Heart right ventricle (tissue), 16 donors: Measurements from ENCODE around the gene LDLRAP1. TPM values are rescaled to one million over a fixed set of nuclear protein-coding genes. Genes with fewer than 3 reads are reported as not detected.

Experiments used
- ATAC-seq, 8 donors: fragments of 200-7000 bp; cut with Tn5 transposase; one replicate each; pipeline ENCODE4 v1.9.1; 2020; ENCODE audit warnings: mild to moderate bottlenecking in 8 of 8, moderate library complexity in 8 of 8, moderate number of reproducible peaks in 1 of 8
- DNase-seq, 2 donors: peaks; one replicate each; pipeline ENCODE4 v3.0.0-alpha.2; 2020
- H3K27ac ChIP-seq, 10 donors: fragments of 200-600 bp; sonication (generic) in 2 of 10; one replicate each; pipeline versions ENCODE4 v1.5.0 to v1.8.0; 2020 to 2022; ENCODE audit warnings: mild to moderate bottlenecking in 3 of 10
- H3K27me3 ChIP-seq, 7 donors: fragments of 200-600 bp; one replicate each; pipeline ENCODE4 v1.8.0; 2021 to 2022; ENCODE audit warnings: mild to moderate bottlenecking in 2 of 7
- H3K36me3 ChIP-seq, 9 donors: fragments of 200-600 bp; sonication (generic) in 1 of 9; one replicate each; pipeline versions ENCODE4 v1.5.0 to v1.8.0; 2020 to 2022; ENCODE audit warnings: mild to moderate bottlenecking in 2 of 9
- H3K4me1 ChIP-seq, 9 donors: fragments of 200-600 bp; sonication (generic) in 1 of 9; one replicate each; pipeline versions ENCODE4 v1.5.0 to v1.8.0; 2020 to 2022; ENCODE audit warnings: mild to moderate bottlenecking in 4 of 9
- H3K4me3 ChIP-seq, 10 donors: fragments of 200-600 bp; sonication (generic) in 2 of 10; one replicate each; pipeline versions ENCODE4 v1.5.0 to v1.8.0; 2020 to 2022; ENCODE audit warnings: mild to moderate bottlenecking in 7 of 10, moderate library complexity in 2 of 10
- H3K9me3 ChIP-seq, 11 donors: fragments of 200-600 bp in 10 of 11; sonication (generic) in 2 of 11; one replicate each; pipeline versions ENCODE4 v1.5.0 to v1.8.0; 2013 to 2022; ENCODE audit warnings: mild to moderate bottlenecking in 2 of 11, control low read depth in 1 of 11, moderate library complexity in 1 of 11
- WGBS, 2 donors: extraction: QIAGEN DNeasy Blood & Tissue Kit; methylation state at CpG; one replicate each; pipeline ENCODE4 v1.1.7; 2013; ENCODE audit warnings: inconsistent platforms in 1 of 2; 5-methylcytosine and 5-hydroxymethylcytosine counted together
- intact Hi-C, 10 donors: fragments of 100-400 bp; cut with DNase I; formaldehyde crosslinking; loops; one replicate each; pipeline versions ENCODE4 v1.11.1 to v1.14.2; 2022
- polyA plus RNA-seq, 2 donors: library from polyadenylated mRNA; stranded (reverse); fragments of 200-250 nt; gene quantifications; one replicate each; pipeline ENCODE4 v1.2.3, GENCODE V29; 2013
- total RNA-seq, 10 donors: library from RNA; stranded (reverse); fragmentation: NEBNext Ultra II Directional in 3 of 10; extraction: Animal tissue kit (Norgen Biotek cat#: 25700) in 3 of 10; gene quantifications; one replicate each; pipeline versions ENCODE4 v1.2.1 to v1.2.4, GENCODE V29; 2021 to 2023
- TF ChIP-seq, protein P1 (sequence below), 9 donors: fragments of 200-600 bp; sonication (generic) in 2 of 9; IDR thresholded peaks; one replicate each; pipeline versions ENCODE4 v1.5.0 to v1.8.0; 2021 to 2022; ENCODE audit warnings: antibody characterized with exemption in 9 of 9, mild to moderate bottlenecking in 5 of 9, moderate library complexity in 1 of 9
- donor health status: Arrhythmogenic right ventricular cardiomyopathy.
- donor health status: ischemic (EF 13 %, LVEDD 7.1; RV severe dilation, severe dysfunction).
- donor health status: healthy with polysubstance abuse.
- donor health status: DM: no; HTN: yes; CAD: no.
- donor health status: DM: no; HTN: no; CAD: no.
- donor health status: ischemic (EF 25% LVEDD 6.9; RV normal size, moderate dysfunction).
- donor health status: ischemic (EF 25% LVEDD 5.7; RV mildly dilated, moderate dysfunction).
- donor health status: healthy.
- donor health status: DM: yes; HTN: yes; CAD: no.
- donor health status: Ischemic cardiomyopathy.
- donor health status: ischemic (EF 35%, LVEDD 5.7; RV mildly dilated, moderate dysfunction).
- donor health status: nonischemic (EF 11% LVEDD 7.7; RV severe dilation, severe dysfunction).
- donor health status: DM: yes; HTN: yes; CAD: no.
- donor health status: PGD.
- donor health status: ischemic (EF 29% LVEDD 5.4; RV normal size, mild dysfunction).
- donor health status: nonischemic (EF 23%, LVEDD 6.1; RV moderate dilation, normal function).

The LDLRAP1 gene
- total and polyA plus RNA-seq, 12 donors: 8.5 to 16.1 (median 10.3) TPM

DNA sequence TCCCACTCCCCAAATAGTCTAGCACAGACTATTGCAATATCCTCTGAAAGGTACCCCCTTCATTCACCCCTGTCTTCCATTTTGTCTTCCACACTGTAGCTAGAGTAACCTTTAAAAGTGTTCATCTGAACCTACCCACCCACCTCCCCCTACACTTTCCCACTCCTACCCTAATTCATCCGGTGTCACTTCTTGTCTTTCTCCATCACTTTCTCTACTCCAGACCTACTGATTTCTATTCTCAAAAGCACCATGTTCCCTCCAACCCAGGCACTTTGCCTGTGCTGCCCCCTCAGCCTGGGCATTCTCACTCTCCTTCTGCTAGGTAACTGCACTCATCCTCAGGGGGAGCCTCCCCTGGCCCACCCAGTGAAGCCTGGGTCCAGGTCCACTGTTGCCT, 68.4 kb downstream of the LDLRAP1 start:
- H3K27me3 ChIP-seq: peaks cover 0 to 14% (median 0%) of the 10 kb centered on the region in 7 donors
- WGBS, 2 donors: 80 to 95% methylated on average over 1 of the region's 1 CpG
- no peaks in the 10 kb centered on the region for H3K9me3 ChIP-seq
- TF ChIP-seq, protein P1, sequence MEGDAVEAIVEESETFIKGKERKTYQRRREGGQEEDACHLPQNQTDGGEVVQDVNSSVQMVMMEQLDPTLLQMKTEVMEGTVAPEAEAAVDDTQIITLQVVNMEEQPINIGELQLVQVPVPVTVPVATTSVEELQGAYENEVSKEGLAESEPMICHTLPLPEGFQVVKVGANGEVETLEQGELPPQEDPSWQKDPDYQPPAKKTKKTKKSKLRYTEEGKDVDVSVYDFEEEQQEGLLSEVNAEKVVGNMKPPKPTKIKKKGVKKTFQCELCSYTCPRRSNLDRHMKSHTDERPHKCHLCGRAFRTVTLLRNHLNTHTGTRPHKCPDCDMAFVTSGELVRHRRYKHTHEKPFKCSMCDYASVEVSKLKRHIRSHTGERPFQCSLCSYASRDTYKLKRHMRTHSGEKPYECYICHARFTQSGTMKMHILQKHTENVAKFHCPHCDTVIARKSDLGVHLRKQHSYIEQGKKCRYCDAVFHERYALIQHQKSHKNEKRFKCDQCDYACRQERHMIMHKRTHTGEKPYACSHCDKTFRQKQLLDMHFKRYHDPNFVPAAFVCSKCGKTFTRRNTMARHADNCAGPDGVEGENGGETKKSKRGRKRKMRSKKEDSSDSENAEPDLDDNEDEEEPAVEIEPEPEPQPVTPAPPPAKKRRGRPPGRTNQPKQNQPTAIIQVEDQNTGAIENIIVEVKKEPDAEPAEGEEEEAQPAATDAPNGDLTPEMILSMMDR (IDR thresholded peaks at IDR 0.05): no peak
- DNase-seq: no peak
- H3K36me3 ChIP-seq: no peaks in the 10 kb centered on the region
- ATAC-seq: no peak
- no peak overlapping the region for H3K4me3 ChIP-seq
- intact Hi-C loops: loop anchor here in 3 of 10 donors (2.0 to 10.0 kb wide), 3 partner anchors 133 to 185 kb away; no protein-coding TSS in a partner anchor
- peaks cover 0 to 25% (median 14%) of the 10 kb centered on the region in 9 donors for H3K4me1 ChIP-seq
- H3K27ac ChIP-seq: no peak overlapping the region

DNA sequence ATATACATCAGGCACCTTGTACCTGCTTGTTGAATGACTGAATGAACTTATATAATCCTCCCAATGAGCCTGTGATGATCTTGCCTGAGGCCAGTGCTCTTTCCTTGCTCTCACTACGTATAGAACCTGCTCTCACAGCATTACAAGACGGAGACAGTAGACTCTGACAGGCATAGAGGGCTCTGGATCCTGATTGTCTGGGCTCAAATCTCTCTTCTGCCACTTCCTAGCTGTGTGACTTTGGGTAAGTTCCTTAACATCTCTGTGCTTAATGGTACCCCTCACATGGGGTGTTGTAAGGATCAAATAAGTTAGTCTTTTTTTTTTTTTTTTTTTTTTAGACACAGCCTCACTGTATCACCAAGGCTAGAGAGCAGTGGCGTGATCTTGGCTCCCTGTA, 69.0 kb downstream of the LDLRAP1 start:
- no peaks in the 10 kb centered on the region for H3K9me3 ChIP-seq
- peaks cover 0 to 14% (median 0%) of the 10 kb centered on the region in 7 donors for H3K27me3 ChIP-seq
- no peak overlapping the region for H3K27ac ChIP-seq
- no peaks in the 10 kb centered on the region for H3K36me3 ChIP-seq
- DNase-seq (no peak), ATAC-seq (no peak)
- H3K4me1 ChIP-seq: peaks cover 0 to 25% (median 14%) of the 10 kb centered on the region in 9 donors
- intact Hi-C loops: loop anchor here in 2 of 10 donors (5.0 to 10.0 kb wide), 2 partner anchors 132 to 185 kb away; no protein-coding TSS in a partner anchor
- WGBS, 2 donors: 92 to 93% methylated on average over 3 of the region's 3 CpGs
- H3K4me3 ChIP-seq: no peak overlapping the region
- TF ChIP-seq, protein P1 (IDR thresholded peaks at IDR 0.05): no peak

DNA sequence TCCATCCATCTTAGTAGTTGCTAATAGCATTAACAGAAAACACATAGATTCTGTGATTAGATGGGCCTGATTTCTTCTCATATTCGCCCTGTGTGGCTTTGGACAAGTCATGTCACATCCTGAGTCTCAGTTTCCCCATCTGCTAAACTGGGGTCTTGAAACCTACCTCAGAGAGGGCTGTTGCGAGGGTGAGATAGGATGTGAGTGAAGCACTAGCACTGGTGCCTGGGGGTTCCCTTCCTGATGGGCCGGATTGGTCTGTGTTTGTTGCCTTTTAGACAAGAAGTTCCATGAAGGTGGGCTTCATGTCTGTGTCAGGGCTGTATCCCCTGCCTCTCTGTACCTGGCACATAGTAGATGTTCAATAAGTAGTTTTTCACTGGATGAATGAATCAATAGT, 69.7 kb downstream of the LDLRAP1 start:
- DNase-seq: no peak
- Histone ChIP-seq H3K36me3 (no peaks in the 10 kb centered on the region), H3K27me3 (peaks cover 0 to 14% (median 0%) of the 10 kb centered on the region in 7 donors), H3K4me3 (no peak overlapping the region), H3K27ac (no peak overlapping the region), H3K9me3 (no peaks in the 10 kb centered on the region), H3K4me1 (peaks cover 0 to 31% (median 19%) of the 10 kb centered on the region in 9 donors)
- TF ChIP-seq, protein P1 (IDR thresholded peaks at IDR 0.05): no peak
- no peak for ATAC-seq
- WGBS, 2 donors: 90 to 93% methylated on average over 3 of the region's 3 CpGs
- intact Hi-C loops: loop anchor here in 2 of 10 donors (5.0 to 10.0 kb wide), 2 partner anchors 132 to 184 kb away; no protein-coding TSS in a partner anchor

DNA sequence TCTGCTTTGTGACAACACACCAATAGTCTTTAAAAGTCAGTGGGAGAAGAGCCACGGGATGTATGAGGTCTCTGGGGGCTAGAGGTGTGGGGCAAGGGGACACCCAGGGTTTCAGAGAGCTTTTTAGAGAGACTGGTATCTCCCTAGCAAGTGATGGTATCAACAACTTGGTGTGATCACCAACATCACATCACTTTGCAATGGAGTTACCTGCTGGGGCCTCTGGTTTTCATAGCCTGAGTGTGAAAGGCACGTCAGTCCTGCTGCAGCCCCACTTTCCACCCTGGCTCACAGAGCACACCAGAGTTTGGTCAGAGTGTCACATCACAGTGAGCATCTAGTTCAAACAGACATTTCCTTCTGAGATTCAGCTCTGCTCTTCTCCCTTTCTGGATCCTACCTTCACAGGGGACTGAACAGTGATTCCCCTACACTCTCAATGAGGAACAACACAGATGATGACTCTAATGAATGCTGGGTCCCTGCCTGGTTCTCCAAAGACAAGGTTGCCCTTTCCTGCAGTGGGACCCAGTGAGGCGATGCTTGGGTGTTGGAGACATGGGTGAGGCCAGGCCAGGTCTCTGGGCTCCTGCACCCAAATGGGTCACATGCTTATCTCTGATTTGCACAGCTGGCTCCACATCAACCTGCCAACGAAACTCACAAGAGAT, 71.2 kb downstream of the LDLRAP1 start:
- H3K27me3 ChIP-seq: peaks cover 0 to 14% (median 0%) of the 10 kb centered on the region in 7 donors
- ATAC-seq: no peak
- peaks cover under 1 to 37% (median 28%) of the 10 kb centered on the region in 9 donors for H3K4me1 ChIP-seq
- H3K36me3 ChIP-seq: no peaks in the 10 kb centered on the region
- H3K27ac ChIP-seq: no peak overlapping the region
- DNase-seq: no peak
- 75 to 78% methylated on average over 4 of the region's 4 CpGs for WGBS, 2 donors
- TF ChIP-seq, protein P1 (IDR thresholded peaks at IDR 0.05): no peak
- no peak overlapping the region for H3K4me3 ChIP-seq
- H3K9me3 ChIP-seq: no peaks in the 10 kb centered on the region
- intact Hi-C loops: loop anchor here in 3 of 10 donors (5.0 to 10.0 kb wide), 6 partner anchors 78 to 183 kb away; no protein-coding TSS in a partner anchor
